Stimulated activated CD4-positive, alpha-beta T cell treated with anti-CD3 and anti-CD28 coated beads, Interleukin-12 subunit alpha, Interleukin-12 subunit beta, amount 100 ng/mL, for 24 hours (primary cell): ENCODE measurements around the gene EVL.
"Not testable (repeated sequence)": the region's sequence is repeated elsewhere in the genome, so short reads cannot be mapped to it uniquely, and the experiment has no call there.

ENCODE experiments used
- DNase-seq, 2 experiments: peaks; one replicate each; pipeline ENCODE4 v3.0.0-alpha.2; 2020; ENCODE audit warnings: low read depth in 2 of 2

Gene EVL

GRCh38 chr14:100146531-100147091 is 81.4 kb downstream of the EVL start:
- DNase-seq, result no peak

GRCh38 chr14:100147181-100147631 is 82.0 kb downstream of the EVL start:
- DNase-seq, result peak; percentile 32 to 39

GRCh38 chr14:100147691-100148464 is 82.7 kb downstream of the EVL start:
- DNase-seq, result no peak

DNA sequence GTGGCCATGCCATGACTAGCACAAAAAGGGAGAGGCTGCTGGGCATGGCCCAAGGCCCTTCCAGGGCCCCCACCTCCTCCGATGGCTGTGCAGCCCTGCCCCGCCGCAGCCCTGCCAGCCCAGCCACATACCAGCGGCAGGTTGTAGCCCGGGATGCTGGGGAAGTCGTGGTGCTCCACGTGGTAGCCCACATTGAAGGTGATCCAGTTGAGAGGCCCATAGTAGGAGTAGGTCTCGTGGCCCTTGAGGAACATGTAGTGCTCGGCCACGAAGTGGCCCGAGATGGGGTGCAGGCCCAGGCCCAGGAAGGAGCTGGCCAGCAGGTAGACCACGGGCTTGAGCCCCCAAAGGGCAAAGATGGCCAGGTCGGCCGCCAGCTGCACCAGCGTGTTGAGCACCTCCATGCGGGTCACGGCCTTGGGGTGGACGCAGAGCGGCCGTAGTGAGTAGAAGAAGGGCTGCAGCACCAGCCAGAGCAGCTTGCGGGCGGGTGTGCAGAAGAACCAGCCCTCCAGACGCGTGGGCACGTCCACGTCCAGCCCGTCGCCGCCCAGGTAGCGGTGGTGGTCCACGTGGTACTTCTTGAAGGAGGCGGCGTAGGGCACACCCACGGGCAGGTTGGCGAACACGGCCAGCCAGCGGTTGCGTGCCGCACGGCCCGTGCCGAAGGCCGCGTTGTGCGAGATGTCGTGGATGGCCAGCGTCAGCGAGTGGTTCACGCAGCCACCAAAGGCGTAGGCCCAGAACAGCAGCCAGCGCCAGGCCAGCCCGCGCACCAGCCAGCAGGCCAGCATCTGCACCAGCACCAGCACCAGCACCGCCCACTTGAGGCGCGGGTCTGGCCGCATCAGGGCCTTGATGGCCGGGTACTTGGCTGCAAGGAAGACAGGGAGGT is 83.9 kb downstream of the EVL start:
- no peak for DNase-seq

- no peak for DNase-seq
Measured at GRCh38 chr14:100149851-100150611, 84.8 kb downstream of the EVL start.

GRCh38 chr14:100150932-100151587 is 85.8 kb downstream of the EVL start:
- no peak for DNase-seq

DNA sequence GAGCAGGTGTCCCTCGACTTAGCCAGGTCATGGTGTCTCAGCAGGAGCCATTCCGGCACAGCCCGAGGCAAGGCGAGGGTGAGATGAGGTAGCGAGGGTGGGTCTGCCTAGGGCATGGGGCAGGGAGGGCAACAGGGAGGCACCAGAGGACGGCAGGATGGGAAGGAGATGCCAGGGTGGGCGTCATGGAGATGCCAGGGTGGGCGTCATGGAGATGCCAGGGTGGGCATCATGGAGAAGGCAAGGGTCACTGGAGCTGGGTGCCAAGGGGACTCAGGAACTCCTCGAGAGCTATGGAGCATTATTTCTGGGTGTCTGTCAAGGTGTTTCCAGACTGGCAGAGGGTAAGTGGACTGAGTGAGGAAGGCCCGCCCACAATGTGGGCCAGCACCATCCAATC is 86.9 kb downstream of the EVL start:
- DNase-seq, result no peak

GRCh38 chr14:100153560-100153959 is 88.3 kb downstream of the EVL start:
- DNase-seq, result no peak

- DNase-seq, result peak in 1 of 2 experiments; percentile 22
Measured at GRCh38 chr14:100155049-100155621, 89.9 kb downstream of the EVL start.

- DNase-seq, result no peak
Measured at GRCh38 chr14:100155756-100156616, 90.8 kb downstream of the EVL start.

GRCh38 chr14:100156776-100157175 is 91.6 kb downstream of the EVL start:
- DNase-seq, result no peak

GRCh38 chr14:100157548-100158232 is 92.5 kb downstream of the EVL start:
- DNase-seq, result not testable (repeated sequence)

DNA sequence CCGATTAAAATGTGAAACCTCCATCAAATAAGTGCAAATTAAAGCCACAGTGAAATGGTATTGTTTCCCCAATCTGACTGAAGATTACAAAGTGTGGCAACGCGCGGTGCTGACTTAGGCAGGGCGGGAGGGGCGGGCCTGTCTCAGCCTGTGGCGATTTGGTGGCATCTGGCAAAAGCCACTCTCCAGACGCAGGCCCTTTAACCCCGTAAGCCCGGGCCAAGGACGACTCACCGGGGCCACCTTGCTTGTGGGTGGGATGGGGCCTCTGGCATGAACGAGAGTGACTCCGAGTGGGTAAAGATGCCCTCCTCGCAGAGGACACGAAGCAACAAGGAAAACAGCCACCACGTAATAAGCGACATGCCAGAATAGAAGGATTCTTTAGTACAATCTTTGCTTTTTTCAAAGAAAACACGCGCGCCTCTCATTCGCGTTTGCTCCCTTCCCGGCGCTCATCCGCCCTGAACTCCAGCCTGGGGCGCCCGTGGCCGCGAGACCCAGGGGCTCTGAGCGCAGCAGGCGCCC is 93.4 kb downstream of the EVL start:
- no peak for DNase-seq

GRCh38 chr14:100159094-100159864 is 94.1 kb downstream of the EVL start, which contains the start of gene DEGS2:
DEGS2 (minus strand) TSS chr14:100159645; CDS start chr14:100159587, 58 bp downstream.
- peak; percentile 27 to 35 for DNase-seq

DNA sequence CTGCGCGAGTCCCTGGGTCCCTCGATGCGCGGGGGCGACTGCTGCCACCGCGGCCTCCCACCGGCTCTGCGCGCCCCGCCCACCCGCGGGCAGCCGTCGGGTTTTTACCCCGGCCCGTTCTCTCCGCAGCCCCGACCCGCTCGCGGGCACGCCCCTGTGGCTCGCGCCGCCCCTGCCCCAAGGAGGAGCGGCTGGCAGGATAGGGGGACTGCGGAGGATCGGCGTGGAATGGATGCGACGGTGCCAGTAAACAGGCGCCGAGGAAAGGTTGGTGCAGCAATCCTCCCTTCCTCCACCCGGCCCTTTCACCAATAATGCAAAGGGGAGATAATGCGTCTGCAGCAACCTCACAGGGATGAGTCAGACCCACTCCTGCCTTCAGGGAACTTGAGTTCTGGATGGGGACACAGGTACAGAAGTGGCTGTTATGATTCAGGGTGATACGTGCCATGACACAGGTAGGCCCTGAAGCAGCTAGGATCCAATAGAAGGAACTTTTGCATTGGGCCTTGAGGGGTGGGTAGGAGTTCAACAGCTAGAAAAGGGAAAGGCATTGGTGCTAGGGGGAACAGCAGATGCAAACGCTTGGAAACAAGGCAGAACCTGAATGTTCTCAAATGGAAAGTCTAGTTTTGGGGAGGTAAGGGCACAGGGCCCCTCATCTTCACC is 94.8 kb downstream of the EVL start:
- DNase-seq, result no peak

GRCh38 chr14:100160534-100160916 is 95.3 kb downstream of the EVL start:
- DNase-seq, result no peak

- DNase-seq, result no peak
Measured at GRCh38 chr14:100165376-100165775, 100.2 kb downstream of the EVL start.
